Breast epithelium (tissue), 3 donors: ENCODE measurements around the gene SLITRK3.

Experiments used
- CTCF ChIP-seq, 3 donors: fragments of 450-650 bp; IDR thresholded peaks; one replicate each; pipeline ENCODE4 v1.5.1; 2016 to 2017; ENCODE audit warnings: antibody characterized with exemption in 3 of 3, mild to moderate bottlenecking in 3 of 3, moderate library complexity in 3 of 3
- POLR2A ChIP-seq: fragments of 450-650 bp; IDR thresholded peaks from one replicate; pipeline ENCODE4 v1.6.1; 2016; ENCODE audit warnings: antibody characterized with exemption, mild to moderate bottlenecking, moderate library complexity
- POLR2AphosphoS5 ChIP-seq, 3 donors: sonication (generic); formaldehyde crosslinking; IDR thresholded peaks; one replicate each; pipeline ENCODE4 v1.6.1; 2017; ENCODE audit warnings: antibody characterized with exemption in 3 of 3

GRCh38 chr3:165195640-165196576, at the start of gene SLITRK3:
- no peak for TF ChIP-seq CTCF (IDR thresholded peaks at IDR 0.05)
- no peak for TF ChIP-seq POLR2A
- no peak for TF ChIP-seq POLR2AphosphoS5 (IDR thresholded peaks at IDR 0.05)
